Left ventricle myocardium superior (tissue), 1 donor: ENCODE measurements around the gene CACNA2D3. TPM values are rescaled to one million over a fixed set of nuclear protein-coding genes. Genes with fewer than 3 reads are reported as not detected.
A peak's percentile ranks its signal among the peaks of the same experiment; 100 is the strongest.

Source experiments
- ATAC-seq: fragments of 200-7000 bp; cut with Tn5 transposase; one replicate; pipeline ENCODE4 v1.9.1; 2020; ENCODE audit warnings: mild to moderate bottlenecking, moderate library complexity
- DNase-seq: peaks from one replicate; pipeline ENCODE4 v3.0.0-alpha.2; 2020
- intact Hi-C: fragments of 100-400 bp; cut with micrococcal nuclease; formaldehyde crosslinking; loops from one replicate; pipeline ENCODE4 v1.11.0; 2022
- total RNA-seq: library from RNA; stranded (reverse); fragmentation: NEBNext Ultra II Directional; extraction: Animal tissue kit (Norgen Biotek cat#: 25700); gene quantifications from one replicate; pipeline ENCODE4 v1.2.1, GENCODE V29; 2021
- donor health status: DM: no; HTN: yes; CAD: no; lungs with severe emphysema.

The CACNA2D3 gene
- total RNA-seq, 1 donor from 2014 or later = 26.9 TPM

- intact Hi-C loops = no loop called here
- ATAC-seq (no peak), DNase-seq (no peak)
Measured at GRCh38 chr3:54772051-54772450, 649.7 kb downstream of the CACNA2D3 start.

GRCh38 chr3:54772746-54773145, 650.4 kb downstream of the CACNA2D3 start:
- DNase-seq (no peak), ATAC-seq (no peak)
- intact Hi-C loops = no loop called here

GRCh38 chr3:54773271-54773670, 650.9 kb downstream of the CACNA2D3 start:
- no peak for ATAC-seq
- intact Hi-C loops = no loop called here
- no peak for DNase-seq

- intact Hi-C loops = no loop called here
- ATAC-seq (no peak), DNase-seq (no peak)
Measured at GRCh38 chr3:54776601-54777000, 654.2 kb downstream of the CACNA2D3 start.

GRCh38 chr3:54777141-54777540, 654.8 kb downstream of the CACNA2D3 start:
- ATAC-seq = peak; percentile 68
- no peak for DNase-seq
- intact Hi-C loops = no loop called here

GRCh38 chr3:54780336-54780735, 658.0 kb downstream of the CACNA2D3 start:
- DNase-seq (no peak), ATAC-seq (no peak)
- intact Hi-C loops = no loop called here

- intact Hi-C loops = no loop called here
- DNase-seq (no peak), ATAC-seq (no peak)
Measured at GRCh38 chr3:54781728-54782127, 659.4 kb downstream of the CACNA2D3 start.

GRCh38 chr3:54783611-54784010, 661.3 kb downstream of the CACNA2D3 start:
- no peak for ATAC-seq
- DNase-seq = no peak
- intact Hi-C loops = no loop called here

GRCh38 chr3:54784021-54784420, 661.7 kb downstream of the CACNA2D3 start:
- ATAC-seq (no peak), DNase-seq (no peak)
- intact Hi-C loops = no loop called here

- ATAC-seq (peak; percentile 58), DNase-seq (no peak)
- intact Hi-C loops = no loop called here
Measured at GRCh38 chr3:54785976-54786375, 663.6 kb downstream of the CACNA2D3 start.

- DNase-seq (no peak), ATAC-seq (no peak)
- intact Hi-C loops = no loop called here
Measured at GRCh38 chr3:54790051-54790450, 667.7 kb downstream of the CACNA2D3 start.

- ATAC-seq (no peak), DNase-seq (no peak)
- intact Hi-C loops = no loop called here
Measured at GRCh38 chr3:54791501-54792156, 669.3 kb downstream of the CACNA2D3 start.

GRCh38 chr3:54792584-54792983, 670.2 kb downstream of the CACNA2D3 start:
- ATAC-seq (no peak), DNase-seq (no peak)
- intact Hi-C loops = no loop called here

- ATAC-seq (no peak), DNase-seq (no peak)
- intact Hi-C loops = no loop called here
Measured at GRCh38 chr3:54793171-54793570, 670.8 kb downstream of the CACNA2D3 start.

GRCh38 chr3:54797111-54797510, 674.8 kb downstream of the CACNA2D3 start:
- ATAC-seq (no peak), DNase-seq (no peak)
- intact Hi-C loops = no loop called here

GRCh38 chr3:54800478-54800877, 678.1 kb downstream of the CACNA2D3 start:
- DNase-seq (no peak), ATAC-seq (no peak)
- intact Hi-C loops = no loop called here

GRCh38 chr3:54801977-54802376, 679.6 kb downstream of the CACNA2D3 start:
- ATAC-seq = no peak
- DNase-seq = no peak
- intact Hi-C loops = no loop called here

- ATAC-seq (no peak), DNase-seq (no peak)
- intact Hi-C loops = no loop called here
Measured at GRCh38 chr3:54810401-54810800, 688.0 kb downstream of the CACNA2D3 start.

- DNase-seq (no peak), ATAC-seq (no peak)
- intact Hi-C loops = no loop called here
Measured at GRCh38 chr3:54814224-54814623, 691.9 kb downstream of the CACNA2D3 start.

- DNase-seq (no peak), ATAC-seq (no peak)
- intact Hi-C loops = no loop called here
Measured at GRCh38 chr3:54817628-54818027, 695.3 kb downstream of the CACNA2D3 start.

GRCh38 chr3:54818486-54818885, 696.1 kb downstream of the CACNA2D3 start:
- ATAC-seq = no peak
- DNase-seq = no peak
- intact Hi-C loops = no loop called here

- intact Hi-C loops = no loop called here
- DNase-seq (no peak), ATAC-seq (no peak)
Measured at GRCh38 chr3:54818942-54819341, 696.6 kb downstream of the CACNA2D3 start.
